Muscle of leg (tissue), 11 donors: ENCODE data around the gene CAMSAP1. TPM values are rescaled to one million over a fixed set of nuclear protein-coding genes. Genes with fewer than 3 reads are reported as not detected.
"Not testable (repeated sequence)": the region's sequence is repeated elsewhere in the genome, so short reads cannot be mapped to it uniquely, and the experiment has no call there.

ENCODE experiments used
- DNase-seq: peaks from one replicate; pipeline ENCODE4 v3.0.0; 2013
- H3K27ac ChIP-seq: one replicate; pipeline ENCODE4 v1.5.1; 2013; ENCODE audit warnings: mild to moderate bottlenecking, low read length, control low read depth
- H3K27me3 ChIP-seq: one replicate; pipeline ENCODE4 v1.6.1; 2013; ENCODE audit warnings: low read length; ENCODE audit not compliant: control insufficient read depth, insufficient read depth
- H3K36me3 ChIP-seq: one replicate; pipeline ENCODE4 v1.6.1; 2013; ENCODE audit warnings: low read length; ENCODE audit not compliant: control insufficient read depth, insufficient read depth
- H3K4me1 ChIP-seq: one replicate; pipeline ENCODE4 v1.6.1; 2013; ENCODE audit warnings: low read length; ENCODE audit not compliant: control insufficient read depth, insufficient read depth
- H3K4me3 ChIP-seq: one replicate; pipeline ENCODE4 v1.5.1; 2013; ENCODE audit warnings: low read length, control low read depth
- H3K9me3 ChIP-seq: replicated peaks from 2 replicates; pipeline ENCODE4 v1.6.1; 2013; ENCODE audit warnings: low read depth, low read length; ENCODE audit not compliant: control insufficient read depth
- WGBS: methylation state at CpG from one replicate; pipeline ENCODE4 v1.1.5; 2013; ENCODE audit warnings: missing lambda C conversion rate; ENCODE audit not compliant: insufficient coverage; 5-methylcytosine and 5-hydroxymethylcytosine counted together
- polyA plus RNA-seq, 8 donors: library from polyadenylated mRNA; unstranded; fragments of 120-200 nt; gene quantifications; one replicate each; pipeline versions ENCODE4 v1.2.1 to v1.2.3, GENCODE V29; 2013; ENCODE audit warnings: inconsistent platforms in 1 of 8, low replicate concordance in 1 of 8; ENCODE audit not compliant: insufficient read length in 8 of 8, insufficient read depth in 1 of 8
- total RNA-seq: library from RNA; stranded (reverse); fragments of 120-200 nt; gene quantifications from one replicate; pipeline ENCODE4 v1.2.4, GENCODE V29; 2013

The CAMSAP1 gene
- total and polyA plus RNA-seq, 9 donors, result 19.4 to 27.9 (median 24.7) TPM

GRCh38 chr9:135920256-135920930 is 13.0 kb upstream of the CAMSAP1 start:
- Histone ChIP-seq H3K4me1 (peaks cover 5% of the 10 kb centered on the region), H3K36me3 (peaks cover 6% of the 10 kb centered on the region), H3K4me3 (no peak overlapping the region), H3K27me3 (no peaks in the 10 kb centered on the region), H3K9me3 (peaks cover 42% of the 10 kb centered on the region), H3K27ac (no peak overlapping the region)
- DNase-seq, result no peak
- 91% methylated on average over 11 of the region's 15 CpGs for WGBS

- peaks cover 14% of the 10 kb centered on the region for H3K36me3 ChIP-seq
- peaks cover 52% of the 10 kb centered on the region for H3K9me3 ChIP-seq
- no peak overlapping the region for H3K4me3 ChIP-seq
- peaks cover 5% of the 10 kb centered on the region for H3K4me1 ChIP-seq
- H3K27ac ChIP-seq, result no peak overlapping the region
- no peak for DNase-seq
- no peaks in the 10 kb centered on the region for H3K27me3 ChIP-seq
- 98% methylated on average over 10 of the region's 11 CpGs for WGBS
These were observed 12.1 kb upstream of the CAMSAP1 start for GRCh38 chr9:135919318-135919890.

- not testable (repeated sequence) for H3K27ac ChIP-seq, DNase-seq, H3K27me3 ChIP-seq, H3K4me3 ChIP-seq, H3K4me1 ChIP-seq
- WGBS, result 96% methylated on average over 12 of the region's 12 CpGs
- Histone ChIP-seq H3K9me3 (peaks cover 64% of the 10 kb centered on the region), H3K36me3 (peaks cover 33% of the 10 kb centered on the region)
These were observed 8.9 kb upstream of the CAMSAP1 start for GRCh38 chr9:135916227-135916626.

GRCh38 chr9:135914921-135915320 is 7.6 kb upstream of the CAMSAP1 start:
- peaks cover 40% of the 10 kb centered on the region for H3K36me3 ChIP-seq

GRCh38 chr9:135911233-135911632 is 3.9 kb upstream of the CAMSAP1 start:
- not testable (repeated sequence) for H3K27ac ChIP-seq, H3K4me3 ChIP-seq, H3K27me3 ChIP-seq, DNase-seq
- Histone ChIP-seq H3K36me3 (peaks cover 38% of the 10 kb centered on the region), H3K9me3 (peaks cover 35% of the 10 kb centered on the region), H3K4me1 (peaks cover 10% of the 10 kb centered on the region)
- WGBS, result 97% methylated on average over 3 of the region's 9 CpGs

More at GRCh38 chr9:135914921-135915320, 7.6 kb upstream of the CAMSAP1 start:
- no peaks in the 10 kb centered on the region for H3K27me3 ChIP-seq
- no peaks in the 10 kb centered on the region for H3K4me1 ChIP-seq
- WGBS, result no CpG with 5 or more reads among the region's 1 CpG
- DNase-seq, result no peak
- peaks cover 68% of the 10 kb centered on the region for H3K9me3 ChIP-seq
- H3K27ac ChIP-seq, result no peak overlapping the region
- no peak overlapping the region for H3K4me3 ChIP-seq

- H3K9me3 ChIP-seq, result peaks cover 30% of the 10 kb centered on the region
- no peak overlapping the region for H3K4me3 ChIP-seq
- DNase-seq, result no peak
- peaks cover 35% of the 10 kb centered on the region for H3K36me3 ChIP-seq
- peaks cover 12% of the 10 kb centered on the region for H3K4me1 ChIP-seq
- H3K27ac ChIP-seq, result no peak overlapping the region
- no peaks in the 10 kb centered on the region for H3K27me3 ChIP-seq
- WGBS, result 99% methylated on average over 6 of the region's 9 CpGs
These were observed 3.4 kb upstream of the CAMSAP1 start for GRCh38 chr9:135910757-135911156.

- H3K9me3 ChIP-seq, result peaks cover 26% of the 10 kb centered on the region
- no peaks in the 10 kb centered on the region for H3K27me3 ChIP-seq
- H3K36me3 ChIP-seq, result peaks cover 32% of the 10 kb centered on the region
- H3K4me1 ChIP-seq, result peaks cover 18% of the 10 kb centered on the region
- no peak overlapping the region for H3K27ac ChIP-seq
- no peak for DNase-seq
- H3K4me3 ChIP-seq, result no peak overlapping the region
- no CpG with 5 or more reads among the region's 2 CpGs for WGBS
These were observed 2.9 kb upstream of the CAMSAP1 start for GRCh38 chr9:135910216-135910615.

- Histone ChIP-seq H3K27ac (no peak overlapping the region), H3K36me3 (peaks cover 25% of the 10 kb centered on the region), H3K27me3 (no peaks in the 10 kb centered on the region), H3K4me1 (peaks cover 23% of the 10 kb centered on the region), H3K4me3 (no peak overlapping the region), H3K9me3 (peaks cover 17% of the 10 kb centered on the region)
- DNase-seq, result no peak
- WGBS, result 88% methylated on average over 3 of the region's 6 CpGs
These were observed 2.0 kb upstream of the CAMSAP1 start for GRCh38 chr9:135909371-135909770.

GRCh38 chr9:135908754-135909204 is 1.4 kb upstream of the CAMSAP1 start:
- H3K4me1 ChIP-seq, result peaks cover 23% of the 10 kb centered on the region
- peaks cover 23% of the 10 kb centered on the region for H3K36me3 ChIP-seq
- WGBS, result 90% methylated on average over 9 of the region's 12 CpGs
- DNase-seq, result no peak
- no peaks in the 10 kb centered on the region for H3K27me3 ChIP-seq
- peaks cover 14% of the 10 kb centered on the region for H3K9me3 ChIP-seq
- H3K4me3 ChIP-seq, result peak overlapping the region; percentile 74
- no peak overlapping the region for H3K27ac ChIP-seq

GRCh38 chr9:135908093-135908753 is 877 bp upstream of the CAMSAP1 start:
- Histone ChIP-seq H3K9me3 (peaks cover 11% of the 10 kb centered on the region), H3K4me1 (peaks cover 28% of the 10 kb centered on the region), H3K27ac (peak overlapping the region; percentile 59), H3K27me3 (no peaks in the 10 kb centered on the region), H3K4me3 (peak overlapping the region; percentile 74), H3K36me3 (peaks cover 18% of the 10 kb centered on the region)
- WGBS, result 9% methylated on average over 41 of the region's 42 CpGs
- DNase-seq, result no peak
